C4-2B (cell line): ENCODE data around the gene TNS1.

Experiments used
- H3K27ac ChIP-seq: fragments of 450-650 bp; 2 replicates; pipeline ENCODE4 v1.5.1; 2017
- ZFX ChIP-seq: fragments of 450-650 bp; IDR thresholded peaks from 2 replicates; pipeline ENCODE4 v1.6.1; 2017
- TF ChIP-seq, protein P1 (sequence below): fragments of 450-650 bp; conservative IDR thresholded peaks from 2 replicates; pipeline ENCODE4 v1.5.1; 2017; ENCODE audit warnings: mild to moderate bottlenecking

TNS1 gene

DNA sequence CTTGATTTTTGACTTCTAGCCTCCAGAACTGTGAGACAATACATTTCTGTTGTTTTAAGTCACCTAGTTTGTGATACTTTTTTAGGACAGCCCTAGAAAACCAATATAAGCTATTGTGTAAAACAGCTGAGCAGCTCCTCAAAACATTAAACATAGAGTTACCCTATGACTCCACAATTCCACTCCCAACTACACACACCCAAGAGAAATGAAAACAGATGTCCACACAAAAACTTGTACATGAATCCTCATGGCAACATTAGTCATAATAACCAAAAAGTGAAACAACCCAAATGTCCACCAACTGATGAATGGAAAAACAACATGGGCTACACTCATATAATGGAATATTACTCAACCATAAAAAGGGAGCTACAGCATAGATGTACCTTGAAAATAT lies 32.6 kb downstream of the TNS1 start:
- no peak overlapping the region for H3K27ac ChIP-seq
- no peak for TF ChIP-seq ZFX
- TF ChIP-seq, protein P1, sequence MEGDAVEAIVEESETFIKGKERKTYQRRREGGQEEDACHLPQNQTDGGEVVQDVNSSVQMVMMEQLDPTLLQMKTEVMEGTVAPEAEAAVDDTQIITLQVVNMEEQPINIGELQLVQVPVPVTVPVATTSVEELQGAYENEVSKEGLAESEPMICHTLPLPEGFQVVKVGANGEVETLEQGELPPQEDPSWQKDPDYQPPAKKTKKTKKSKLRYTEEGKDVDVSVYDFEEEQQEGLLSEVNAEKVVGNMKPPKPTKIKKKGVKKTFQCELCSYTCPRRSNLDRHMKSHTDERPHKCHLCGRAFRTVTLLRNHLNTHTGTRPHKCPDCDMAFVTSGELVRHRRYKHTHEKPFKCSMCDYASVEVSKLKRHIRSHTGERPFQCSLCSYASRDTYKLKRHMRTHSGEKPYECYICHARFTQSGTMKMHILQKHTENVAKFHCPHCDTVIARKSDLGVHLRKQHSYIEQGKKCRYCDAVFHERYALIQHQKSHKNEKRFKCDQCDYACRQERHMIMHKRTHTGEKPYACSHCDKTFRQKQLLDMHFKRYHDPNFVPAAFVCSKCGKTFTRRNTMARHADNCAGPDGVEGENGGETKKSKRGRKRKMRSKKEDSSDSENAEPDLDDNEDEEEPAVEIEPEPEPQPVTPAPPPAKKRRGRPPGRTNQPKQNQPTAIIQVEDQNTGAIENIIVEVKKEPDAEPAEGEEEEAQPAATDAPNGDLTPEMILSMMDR = no peak

DNA sequence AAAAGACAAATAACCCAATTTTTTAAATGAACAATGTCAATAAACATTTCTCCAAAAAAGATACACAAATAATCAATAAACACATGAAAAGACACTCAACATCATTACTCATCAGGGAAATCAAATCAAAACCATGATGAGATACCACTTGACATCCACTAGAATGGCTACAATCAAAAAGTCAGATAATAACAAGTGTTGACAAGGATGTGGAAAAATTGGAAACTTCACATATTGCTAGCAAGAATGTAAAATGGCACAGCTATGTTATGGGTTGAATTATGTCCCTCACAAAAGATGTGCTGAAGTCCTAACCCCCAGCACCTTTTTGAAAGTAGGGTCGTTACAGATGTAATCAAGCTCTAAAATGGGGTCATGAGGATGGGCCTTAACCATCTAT lies 33.2 kb downstream of the TNS1 start:
- H3K27ac ChIP-seq = no peak overlapping the region
- TF ChIP-seq, protein P1 = no peak

DNA sequence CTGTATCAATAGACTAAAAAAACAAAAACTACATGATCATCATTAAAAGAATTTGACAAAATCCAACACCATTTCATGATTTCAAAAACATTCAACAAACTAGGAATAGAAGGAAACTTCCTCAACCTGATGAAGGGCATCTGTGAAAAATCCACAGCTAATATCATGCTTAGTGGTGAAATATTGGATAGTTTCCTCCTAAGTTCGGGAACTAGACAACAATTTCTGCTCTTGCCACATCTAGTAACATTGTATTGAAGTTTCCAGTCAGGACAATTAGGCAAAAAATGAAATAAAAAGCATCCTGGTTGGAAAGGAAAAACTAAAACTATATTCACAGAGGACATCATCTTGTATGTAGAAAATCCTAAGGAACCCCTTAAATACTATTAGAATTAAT lies 34.8 kb downstream of the TNS1 start:
- no peak overlapping the region for H3K27ac ChIP-seq

DNA sequence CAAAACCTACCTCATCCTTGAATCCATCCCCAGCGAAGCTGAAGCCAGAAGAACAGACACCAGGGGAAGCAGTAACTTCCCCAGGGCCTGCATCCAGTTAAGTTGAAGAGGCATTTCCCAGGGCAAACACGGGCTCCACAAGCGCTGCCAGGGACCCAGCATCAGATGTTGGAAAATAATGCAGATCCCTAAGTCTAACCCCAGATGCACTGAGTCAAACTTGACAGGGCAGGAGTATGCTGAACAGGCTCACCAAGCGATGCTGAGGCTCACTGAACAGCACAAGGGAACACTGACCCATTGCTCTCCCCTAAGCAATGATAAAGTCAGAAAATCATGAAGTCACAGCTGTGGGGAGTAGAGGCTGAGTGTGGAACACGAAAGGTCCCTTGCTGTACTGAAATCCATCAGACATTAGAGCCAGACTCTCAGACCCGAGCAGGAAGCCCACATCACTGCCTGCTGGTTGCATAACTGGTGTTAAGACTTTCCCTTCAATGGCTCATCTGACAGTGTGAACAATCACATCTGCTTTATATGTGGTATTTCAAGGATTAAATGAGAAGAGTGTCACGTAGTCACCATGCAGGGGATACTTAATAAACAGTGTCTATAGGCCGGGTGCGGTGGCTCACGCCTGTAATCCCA lies 36.2 kb downstream of the TNS1 start:
- no peak for TF ChIP-seq ZFX
- TF ChIP-seq, protein P1 = no peak
- no peak overlapping the region for H3K27ac ChIP-seq

More for the DNA sequence above, 34.8 kb downstream of the TNS1 start:
- TF ChIP-seq, protein P1 = no peak
- TF ChIP-seq ZFX = no peak

DNA sequence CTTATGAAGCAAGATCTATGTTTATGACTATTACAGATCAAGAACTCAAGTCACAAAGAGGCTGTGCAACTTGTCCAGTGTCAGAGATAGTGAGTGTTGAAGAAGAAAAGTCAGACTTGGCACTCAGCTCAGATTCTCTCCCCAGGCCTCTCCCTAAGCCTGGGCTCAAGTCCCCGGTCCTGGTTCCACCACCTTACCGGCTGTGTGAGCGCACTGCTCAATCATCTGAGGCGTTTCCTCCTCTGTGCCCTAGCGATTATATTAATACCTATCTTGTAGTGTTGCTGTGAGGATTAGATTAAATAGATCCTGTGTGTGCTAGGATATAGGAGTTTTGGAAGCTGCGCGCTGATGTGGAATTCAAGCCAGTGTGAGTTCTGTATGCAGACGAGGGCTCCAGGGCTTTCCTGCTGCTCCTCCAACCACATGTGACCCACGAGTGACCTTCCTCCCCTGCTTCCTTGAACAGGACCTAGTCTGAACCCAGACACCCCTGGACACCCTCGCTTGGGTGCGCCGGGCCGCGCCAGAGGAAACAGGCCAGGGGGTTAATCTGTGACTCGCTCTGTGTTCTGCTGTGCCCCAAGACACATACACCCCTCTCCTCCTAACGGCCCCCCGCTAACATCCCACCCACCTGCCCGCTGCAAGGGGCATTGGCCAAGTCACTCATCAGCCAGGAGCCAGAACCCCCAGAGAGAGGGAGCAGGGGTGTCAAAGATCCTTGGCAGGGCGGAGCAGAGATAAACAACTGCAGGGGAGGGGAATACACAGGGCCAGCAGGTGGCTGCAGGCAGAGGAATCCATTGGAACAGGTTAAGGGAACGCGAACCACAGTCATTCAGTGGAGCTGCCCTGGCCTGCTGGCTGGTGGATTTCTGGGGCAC lies 38.3 kb downstream of the TNS1 start:
- no peak overlapping the region for H3K27ac ChIP-seq
- TF ChIP-seq, protein P1 = no peak
- no peak for TF ChIP-seq ZFX

DNA sequence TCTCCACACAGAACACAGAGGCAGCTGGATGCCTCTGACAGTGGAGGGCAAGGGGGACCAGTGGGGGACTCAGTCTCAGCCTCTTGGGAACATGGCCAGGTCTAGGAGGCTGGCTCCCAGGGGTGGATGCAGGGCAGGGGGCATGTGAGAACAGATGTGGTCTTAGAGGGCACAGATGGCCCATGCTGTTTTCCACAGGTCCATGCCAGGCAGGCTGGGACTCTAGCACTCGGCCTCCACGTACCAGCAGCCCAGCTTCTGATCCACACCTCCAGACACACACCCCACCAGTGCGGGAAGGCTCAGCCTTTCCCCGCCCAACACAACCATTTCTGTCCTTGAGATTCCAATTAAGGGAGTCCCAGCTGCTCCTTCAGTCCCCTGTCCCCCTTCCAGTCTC lies 42.4 kb downstream of the TNS1 start:
- H3K27ac ChIP-seq = no peak overlapping the region
- TF ChIP-seq, protein P1 = no peak
- no peak for TF ChIP-seq ZFX

DNA sequence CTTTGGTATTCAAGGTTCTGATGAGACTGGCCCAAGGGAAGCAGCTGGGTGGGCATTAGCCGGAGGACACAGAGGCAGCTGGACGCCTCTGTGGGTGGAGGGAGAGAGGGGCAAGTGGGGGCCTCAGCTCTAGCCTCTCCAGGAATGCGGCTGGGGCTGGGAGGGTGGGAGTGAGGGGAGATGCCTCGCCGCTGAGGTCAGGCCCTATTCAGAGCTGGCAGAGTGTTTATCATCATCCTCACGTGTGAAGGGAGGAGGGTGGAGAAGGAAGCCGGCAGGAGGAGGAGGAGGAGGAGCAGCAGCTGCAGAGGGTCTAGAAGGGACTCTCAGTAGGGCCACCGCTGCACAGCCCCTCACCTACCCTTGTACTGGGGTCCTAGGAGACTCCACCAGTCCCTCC lies 43.1 kb downstream of the TNS1 start:
- H3K27ac ChIP-seq = no peak overlapping the region
- TF ChIP-seq, protein P1 = no peak
- no peak for TF ChIP-seq ZFX
